ENCODE data around the gene CSK.

The CSK gene

DNA sequence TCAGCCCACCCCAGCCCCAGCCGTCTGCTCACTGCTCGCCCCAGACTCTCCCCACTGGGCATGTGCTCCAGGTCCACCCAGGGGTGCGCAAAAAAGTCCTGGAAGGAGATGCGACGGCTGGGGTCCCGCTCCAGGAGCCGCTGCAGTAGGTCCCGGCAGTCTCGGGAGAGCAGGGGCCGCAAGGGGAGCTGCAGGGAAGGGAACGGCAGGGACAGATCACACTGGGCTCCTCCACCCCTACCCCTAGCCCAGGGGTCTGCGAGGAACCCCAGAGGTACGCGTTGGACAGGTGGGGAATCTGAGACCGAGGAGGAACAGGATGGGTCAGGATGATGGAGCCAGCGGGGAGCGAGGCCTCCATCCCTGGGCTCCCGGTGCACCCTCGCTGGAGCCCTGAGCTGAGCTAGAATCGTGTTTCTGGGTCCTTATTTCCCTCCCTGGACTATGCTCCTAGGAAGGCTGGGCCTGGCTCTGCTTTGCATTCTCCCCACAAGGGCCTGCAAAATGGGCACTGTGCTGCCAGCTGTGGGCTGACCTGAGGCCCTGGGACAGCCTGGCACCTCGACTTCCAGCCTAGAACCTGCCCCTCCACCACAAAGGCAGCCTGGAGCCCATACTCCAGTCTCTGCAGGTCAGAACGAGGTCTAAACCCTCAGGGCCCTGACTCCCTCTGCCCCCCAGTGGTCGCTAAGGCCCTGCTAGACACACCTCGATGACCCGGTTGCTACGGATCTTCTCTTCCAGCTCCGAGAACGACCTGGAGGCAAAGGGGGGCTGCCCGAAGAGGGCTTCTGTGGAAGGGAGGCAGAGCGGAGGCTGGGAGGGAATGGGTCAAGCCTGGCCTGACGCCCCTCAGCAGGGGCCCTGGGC is 57.9 kb downstream of the CSK start:
- H3K4me3 ChIP-seq (ENCODE audit: low read length in 2 of 2): no peak overlapping the region
- H2BK120ac ChIP-seq (ENCODE audit: low read depth, low read length): no peak overlapping the region
- no CpG with 5 or more reads among the region's 31 CpGs for WGBS, 2 donors (ENCODE audit: extremely low coverage in 2 of 2, insufficient read length in 2 of 2, insufficient replicate concordance in 1 of 2)
- no peak overlapping the region for H3K4me2 ChIP-seq (ENCODE audit: insufficient read depth, low read length, poor library complexity, severe bottlenecking)
- peaks cover 6 to 12% of the 10 kb centered on the region in 2 donors for H3K4me1 ChIP-seq (ENCODE audit: control insufficient read depth in 2 of 2, insufficient read depth in 1 of 2, low read depth in 1 of 2, low read length in 2 of 2)
- H2AK5ac ChIP-seq (ENCODE audit: low read depth, low read length): peak overlapping the region; percentile 60
- no peaks in the 10 kb centered on the region for H3K9me3 ChIP-seq (replicated peaks in 1 of 2; ENCODE audit: control insufficient read depth in 2 of 2, insufficient read depth in 1 of 2, low read depth in 1 of 2, low read length in 2 of 2)
- H2BK12ac ChIP-seq (ENCODE audit: low read length): no peak overlapping the region
- H3K9ac ChIP-seq (ENCODE audit: low read depth, low read length, poor library complexity): no peak overlapping the region
- peaks cover 3% of the 10 kb centered on the region for H3K79me1 ChIP-seq (ENCODE audit: low read depth, low read length)
- no peak for DNase-seq (ENCODE audit: low spot score)
- H3K27ac ChIP-seq (replicated peaks; ENCODE audit: low read length): no peak overlapping the region
- no peak overlapping the region for H4K91ac ChIP-seq (ENCODE audit: low read depth, low read length, poor library complexity)
- H3K4ac ChIP-seq (ENCODE audit: low read length): no peak overlapping the region
- no peak overlapping the region for H4K8ac ChIP-seq (ENCODE audit: low read depth, low read length)
- H3K36me3 ChIP-seq (replicated peaks in 1 of 2; ENCODE audit: control insufficient read depth in 2 of 2, insufficient read depth in 2 of 2, low read length in 2 of 2): peaks cover 0 to 62% of the 10 kb centered on the region in 2 donors
- H2AFZ ChIP-seq (ENCODE audit: low read length): no peak overlapping the region
- H3K14ac ChIP-seq (ENCODE audit: low read length): no peak overlapping the region
- no peak overlapping the region for H2BK15ac ChIP-seq (ENCODE audit: low read length)
- H3K27me3 ChIP-seq (ENCODE audit: control insufficient read depth in 3 of 3, insufficient read depth in 3 of 3, low read depth in 1 of 3, low read length in 3 of 3): no peaks in the 10 kb centered on the region
- H2BK5ac ChIP-seq (ENCODE audit: low read length): peak overlapping the region; percentile 3
- no peak overlapping the region for H3K18ac ChIP-seq (ENCODE audit: low read length)
- H3K23ac ChIP-seq (ENCODE audit: low read depth, low read length, poor library complexity): peak overlapping the region; percentile 59

- DNase-seq (ENCODE audit: low spot score): no peak
- H3K4ac ChIP-seq (ENCODE audit: low read length): no peak overlapping the region
- no peak overlapping the region for H3K27ac ChIP-seq (replicated peaks; ENCODE audit: low read length)
- no peaks in the 10 kb centered on the region for H3K9me3 ChIP-seq (replicated peaks in 1 of 2; ENCODE audit: control insufficient read depth in 2 of 2, insufficient read depth in 1 of 2, low read depth in 1 of 2, low read length in 2 of 2)
- H2BK120ac ChIP-seq (ENCODE audit: low read depth, low read length): no peak overlapping the region
- H3K4me1 ChIP-seq (ENCODE audit: control insufficient read depth in 2 of 2, insufficient read depth in 1 of 2, low read depth in 1 of 2, low read length in 2 of 2): peaks cover 6 to 12% of the 10 kb centered on the region in 2 donors
- no peak overlapping the region for H4K91ac ChIP-seq (ENCODE audit: low read depth, low read length, poor library complexity)
- no peak overlapping the region for H2BK12ac ChIP-seq (ENCODE audit: low read length)
- H3K4me2 ChIP-seq (ENCODE audit: insufficient read depth, low read length, poor library complexity, severe bottlenecking): no peak overlapping the region
- H2AK5ac ChIP-seq (ENCODE audit: low read depth, low read length): no peak overlapping the region
- H2BK15ac ChIP-seq (ENCODE audit: low read length): no peak overlapping the region
- no CpG with 5 or more reads among the region's 9 CpGs for whole genome bisulfite sequencing, 2 donors (ENCODE audit: extremely low coverage in 2 of 2, insufficient read length in 2 of 2, insufficient replicate concordance in 1 of 2)
- no peaks in the 10 kb centered on the region for H3K27me3 ChIP-seq (ENCODE audit: control insufficient read depth in 3 of 3, insufficient read depth in 3 of 3, low read depth in 1 of 3, low read length in 3 of 3)
- H3K9ac ChIP-seq (ENCODE audit: low read depth, low read length, poor library complexity): no peak overlapping the region
- peaks cover 3% of the 10 kb centered on the region for H3K79me1 ChIP-seq (ENCODE audit: low read depth, low read length)
- no peak overlapping the region for H2BK5ac ChIP-seq (ENCODE audit: low read length)
- H3K23ac ChIP-seq (ENCODE audit: low read depth, low read length, poor library complexity): no peak overlapping the region
- peaks cover 7 to 67% of the 10 kb centered on the region in 2 donors for H3K36me3 ChIP-seq (replicated peaks in 1 of 2; ENCODE audit: control insufficient read depth in 2 of 2, insufficient read depth in 2 of 2, low read length in 2 of 2)
- no peak overlapping the region for H3K4me3 ChIP-seq (ENCODE audit: low read length in 2 of 2)
- H4K8ac ChIP-seq (ENCODE audit: low read depth, low read length): no peak overlapping the region
- no peak overlapping the region for H3K18ac ChIP-seq (ENCODE audit: low read length)
- H2AFZ ChIP-seq (ENCODE audit: low read length): no peak overlapping the region
- H3K14ac ChIP-seq (ENCODE audit: low read length): no peak overlapping the region
These were observed 59.2 kb downstream of the CSK start for GRCh38 chr15:74840851-74841775.

- Histone ChIP-seq H3K14ac (ENCODE audit: low read length) (no peak overlapping the region), H3K23ac (ENCODE audit: low read depth, low read length, poor library complexity) (no peak overlapping the region), H2BK12ac (ENCODE audit: low read length) (no peak overlapping the region), H3K27ac (replicated peaks; ENCODE audit: low read length) (no peak overlapping the region), H2BK15ac (ENCODE audit: low read length) (no peak overlapping the region), H2BK5ac (ENCODE audit: low read length) (no peak overlapping the region), H3K18ac (ENCODE audit: low read length) (no peak overlapping the region), H4K91ac (ENCODE audit: low read depth, low read length, poor library complexity) (no peak overlapping the region), H3K4ac (ENCODE audit: low read length) (no peak overlapping the region), H3K79me1 (ENCODE audit: low read depth, low read length) (peaks cover 3% of the 10 kb centered on the region), H2BK120ac (ENCODE audit: low read depth, low read length) (no peak overlapping the region), H4K8ac (ENCODE audit: low read depth, low read length) (no peak overlapping the region), H2AFZ (ENCODE audit: low read length) (no peak overlapping the region), H3K9me3 (replicated peaks in 1 of 2; ENCODE audit: control insufficient read depth in 2 of 2, insufficient read depth in 1 of 2, low read depth in 1 of 2, low read length in 2 of 2) (no peaks in the 10 kb centered on the region), H2AK5ac (ENCODE audit: low read depth, low read length) (no peak overlapping the region), H3K4me1 (ENCODE audit: control insufficient read depth in 2 of 2, insufficient read depth in 1 of 2, low read depth in 1 of 2, low read length in 2 of 2) (peaks cover 6 to 12% of the 10 kb centered on the region in 2 donors), H3K9ac (ENCODE audit: low read depth, low read length, poor library complexity) (no peak overlapping the region), H3K36me3 (replicated peaks in 1 of 2; ENCODE audit: control insufficient read depth in 2 of 2, insufficient read depth in 2 of 2, low read length in 2 of 2) (peaks cover 7 to 61% of the 10 kb centered on the region in 2 donors), H3K4me2 (ENCODE audit: insufficient read depth, low read length, poor library complexity, severe bottlenecking) (peak overlapping the region; percentile 78), H3K27me3 (ENCODE audit: control insufficient read depth in 3 of 3, insufficient read depth in 3 of 3, low read depth in 1 of 3, low read length in 3 of 3) (no peaks in the 10 kb centered on the region), H3K4me3 (ENCODE audit: low read length in 2 of 2) (peak overlapping the region in 1 of 2 donors; percentile 90)
- no CpG with 5 or more reads among the region's 14 CpGs for WGBS, 2 donors (ENCODE audit: extremely low coverage in 2 of 2, insufficient read length in 2 of 2, insufficient replicate concordance in 1 of 2)
- DNase-seq (ENCODE audit: low spot score): no peak
These were observed 60.1 kb downstream of the CSK start for GRCh38 chr15:74841891-74842373.
